ENCODE measurements around the gene IL36RN.
A peak's percentile ranks its signal among the peaks of the same experiment; 100 is the strongest.

The IL36RN gene

GRCh38 chr2:113025737-113026136 is 33.3 kb upstream of the IL36RN start:
- no peak overlapping the region for H3K4me3 ChIP-seq (replicated peaks; ENCODE audit: insufficient read depth, low read length)

GRCh38 chr2:113027691-113028090 is 31.3 kb upstream of the IL36RN start:
- peaks cover 4% of the 10 kb centered on the region for H3K27me3 ChIP-seq (ENCODE audit: insufficient read depth, poor library complexity, severe bottlenecking)
- no peak overlapping the region for H3K27ac ChIP-seq (replicated peaks)
- TF ChIP-seq SPI1 (IDR thresholded peaks at IDR 0.05; ENCODE audit: borderline replicate concordance, low read depth) (no peak), GABPA (IDR thresholded peaks at IDR 0.05; ENCODE audit: low read depth) (no peak), POLR2AphosphoS5 (IDR thresholded peaks at IDR 0.05; ENCODE audit: low read depth) (no peak), REST (IDR thresholded peaks at IDR 0.05; ENCODE audit: insufficient replicate concordance, low read depth) (no peak), CTCF (IDR thresholded peaks at IDR 0.05; ENCODE audit: insufficient read depth, low read length) (no peak)
- H3K4me3 ChIP-seq (replicated peaks; ENCODE audit: insufficient read depth, low read length) = no peak overlapping the region
- DNase-seq (ENCODE audit: low read depth in 1 of 2, low spot score in 1 of 2) = no peak

More at GRCh38 chr2:113025737-113026136, 33.3 kb upstream of the IL36RN start:
- Histone ChIP-seq H3K27ac (replicated peaks) (no peak overlapping the region), H3K27me3 (ENCODE audit: insufficient read depth, poor library complexity, severe bottlenecking) (peaks cover 4% of the 10 kb centered on the region)
- TF ChIP-seq POLR2AphosphoS5 (IDR thresholded peaks at IDR 0.05; ENCODE audit: low read depth) (no peak), GABPA (IDR thresholded peaks at IDR 0.05; ENCODE audit: low read depth) (no peak), CTCF (IDR thresholded peaks at IDR 0.05; ENCODE audit: insufficient read depth, low read length) (no peak), REST (IDR thresholded peaks at IDR 0.05; ENCODE audit: insufficient replicate concordance, low read depth) (no peak), SPI1 (IDR thresholded peaks at IDR 0.05; ENCODE audit: borderline replicate concordance, low read depth) (0 out of 2 replicates have a peak, but pooled peaks have one; percentile 3)
- peak in 1 of 2 experiments; percentile 3 for DNase-seq (ENCODE audit: low read depth in 1 of 2, low spot score in 1 of 2)

- TF ChIP-seq GABPA (IDR thresholded peaks at IDR 0.05; ENCODE audit: low read depth) = no peak
- peak; percentile 59; the same call in 1 of the 2 replicates for TF ChIP-seq SPI1 (IDR thresholded peaks at IDR 0.05; ENCODE audit: borderline replicate concordance, low read depth)
- TF ChIP-seq CTCF (IDR thresholded peaks at IDR 0.05; ENCODE audit: insufficient read depth, low read length) = no peak
- DNase-seq (ENCODE audit: low read depth in 1 of 2, low spot score in 1 of 2) = no peak
- Histone ChIP-seq H3K27ac (replicated peaks) (no peak overlapping the region), H3K4me3 (replicated peaks; ENCODE audit: insufficient read depth, low read length) (no peak overlapping the region), H3K27me3 (ENCODE audit: insufficient read depth, poor library complexity, severe bottlenecking) (peaks cover 4% of the 10 kb centered on the region)
These were observed 30.9 kb upstream of the IL36RN start for GRCh38 chr2:113028112-113028511.

GRCh38 chr2:113032737-113033136 is 26.3 kb upstream of the IL36RN start:
- H3K27me3 ChIP-seq (ENCODE audit: insufficient read depth, poor library complexity, severe bottlenecking) = peaks cover 4% of the 10 kb centered on the region
- no peak for DNase-seq (ENCODE audit: low read depth in 1 of 2, low spot score in 1 of 2)
- no peak overlapping the region for H3K27ac ChIP-seq (replicated peaks)
- TF ChIP-seq POLR2AphosphoS5 (IDR thresholded peaks at IDR 0.05; ENCODE audit: low read depth) (no peak), GABPA (IDR thresholded peaks at IDR 0.05; ENCODE audit: low read depth) (no peak), CTCF (IDR thresholded peaks at IDR 0.05; ENCODE audit: insufficient read depth, low read length) (no peak), SPI1 (IDR thresholded peaks at IDR 0.05; ENCODE audit: borderline replicate concordance, low read depth) (no peak), REST (IDR thresholded peaks at IDR 0.05; ENCODE audit: insufficient replicate concordance, low read depth) (no peak)
- H3K4me3 ChIP-seq (replicated peaks; ENCODE audit: insufficient read depth, low read length) = no peak overlapping the region

Data from HL-60 (cell line).